BE2C (cell line): ENCODE results near the gene TSPYL2.

Source experiments
- DNase-seq: peaks from one replicate; pipeline ENCODE4 v3.0.0-alpha.2; 2020
- H3K27me3 ChIP-seq: fragments of 250-450 bp; sonication (Bioruptor Pico); 2 replicates; pipeline ENCODE4 v1.5.1; 2020; ENCODE audit warnings: mild to moderate bottlenecking
- H3K36me3 ChIP-seq: fragments of 250-450 bp; sonication (Bioruptor Pico); 2 replicates; pipeline ENCODE4 v1.5.1; 2020; ENCODE audit warnings: mild to moderate bottlenecking
- H3K4me1 ChIP-seq: fragments of 250-450 bp; sonication (Bioruptor Pico); 2 replicates; pipeline ENCODE4 v1.5.1; 2020
- H3K4me3 ChIP-seq: 2 replicates; pipeline ENCODE4 v1.5.1; 2011; ENCODE audit warnings: low read depth, low read length
- H3K9me3 ChIP-seq: fragments of 250-450 bp; sonication (Bioruptor Pico); 2 replicates; pipeline ENCODE4 v1.5.1; 2020
- CTCF ChIP-seq: IDR thresholded peaks from 2 replicates; pipeline ENCODE4 v1.5.1; 2012; ENCODE audit warnings: mild to moderate bottlenecking, low read depth, low read length

The TSPYL2 gene

GRCh38 chrX:53122013-53122412 is 39.8 kb downstream of the TSPYL2 start:
- H3K27me3 ChIP-seq: no peaks in the 10 kb centered on the region
- no peaks in the 10 kb centered on the region for H3K4me1 ChIP-seq
- TF ChIP-seq CTCF: no peak
- H3K36me3 ChIP-seq: no peaks in the 10 kb centered on the region; the same call in 1 of the 2 replicates
- no peak for DNase-seq
- H3K9me3 ChIP-seq: no peaks in the 10 kb centered on the region
- H3K4me3 ChIP-seq: no peak overlapping the region

- H3K27me3 ChIP-seq: no peaks in the 10 kb centered on the region
- H3K36me3 ChIP-seq: no peaks in the 10 kb centered on the region
- H3K9me3 ChIP-seq: no peaks in the 10 kb centered on the region
- DNase-seq: no peak
- TF ChIP-seq CTCF: no peak
- no peaks in the 10 kb centered on the region for H3K4me1 ChIP-seq
- H3K4me3 ChIP-seq: no peak overlapping the region
These were observed 43.3 kb downstream of the TSPYL2 start for GRCh38 chrX:53125506-53125905.

GRCh38 chrX:53126377-53126776 is 44.2 kb downstream of the TSPYL2 start:
- Histone ChIP-seq H3K4me1 (no peaks in the 10 kb centered on the region), H3K36me3 (no peaks in the 10 kb centered on the region), H3K27me3 (no peaks in the 10 kb centered on the region), H3K9me3 (no peaks in the 10 kb centered on the region), H3K4me3 (no peak overlapping the region)
- TF ChIP-seq CTCF: no peak
- no peak for DNase-seq

- Histone ChIP-seq H3K4me1 (no peaks in the 10 kb centered on the region), H3K27me3 (no peaks in the 10 kb centered on the region), H3K9me3 (no peaks in the 10 kb centered on the region), H3K36me3 (no peaks in the 10 kb centered on the region), H3K4me3 (no peak overlapping the region)
- DNase-seq: no peak
- no peak for TF ChIP-seq CTCF
These were observed 46.1 kb downstream of the TSPYL2 start for GRCh38 chrX:53128097-53128749.

- no peak for DNase-seq
- no peak for TF ChIP-seq CTCF
- no peaks in the 10 kb centered on the region for H3K4me1 ChIP-seq
- H3K9me3 ChIP-seq: no peaks in the 10 kb centered on the region
- H3K27me3 ChIP-seq: no peaks in the 10 kb centered on the region
- no peak overlapping the region for H3K4me3 ChIP-seq
- H3K36me3 ChIP-seq: no peaks in the 10 kb centered on the region
These were observed 51.2 kb downstream of the TSPYL2 start for GRCh38 chrX:53133400-53133799.

- no peaks in the 10 kb centered on the region for H3K9me3 ChIP-seq
- no peak for DNase-seq
- no peaks in the 10 kb centered on the region for H3K4me1 ChIP-seq
- TF ChIP-seq CTCF: no peak
- H3K36me3 ChIP-seq: no peaks in the 10 kb centered on the region
- H3K27me3 ChIP-seq: no peaks in the 10 kb centered on the region
- H3K4me3 ChIP-seq: no peak overlapping the region
These were observed 53.4 kb downstream of the TSPYL2 start for GRCh38 chrX:53135581-53135980.
